Adrenal gland (tissue), 12 donors: ENCODE data around the gene WDR4. TPM values are rescaled to one million over a fixed set of nuclear protein-coding genes. Genes with fewer than 3 reads are reported as not detected.
A peak's percentile ranks its signal among the peaks of the same experiment; 100 is the strongest.

Source experiments
- DNase-seq, 7 donors: peaks; one replicate each; pipeline ENCODE4 v3.0.0-alpha.2; 2019 to 2020
- H3K27ac ChIP-seq, 5 donors: fragments of 200-600 bp; sonication (generic) in 4 of 5; 1 replicate in 3 of 5; 2 replicates in 2 of 5; pipeline versions ENCODE4 v1.5.1 to v1.8.0; 2016 to 2020; ENCODE audit warnings: mild to moderate bottlenecking in 1 of 5
- H3K27me3 ChIP-seq: fragments of 200-600 bp; 2 replicates; pipeline ENCODE4 v1.8.0; 2021
- H3K36me3 ChIP-seq, 2 donors: fragments of 200-600 bp; replicated peaks in 1 of 2; 1 replicate in 1 of 2; 2 replicates in 1 of 2; pipeline versions ENCODE4 v1.5.1 to v1.8.0; 2018 to 2022
- H3K4me1 ChIP-seq, 2 donors: fragments of 200-600 bp; replicated peaks in 1 of 2; 1 replicate in 1 of 2; 2 replicates in 1 of 2; pipeline versions ENCODE4 v1.5.1 to v1.8.0; 2018 to 2021
- H3K4me3 ChIP-seq, 4 donors: fragments of 200-600 bp; sonication (generic) in 3 of 4; one replicate each; pipeline ENCODE4 v1.5.1; 2016 to 2018
- H3K9me3 ChIP-seq, 3 donors: fragments of 200-600 bp; sonication (generic) in 1 of 3; replicated peaks in 1 of 3; 1 replicate in 2 of 3; 2 replicates in 1 of 3; pipeline versions ENCODE4 v1.5.1 to v1.8.0; 2016 to 2021
- CTCF ChIP-seq, 6 experiments: fragments of 450-650 bp in 4 of 6; fragments of 200-600 bp in 2 of 6; sonication (generic) in 1 of 6; IDR thresholded peaks; 1 replicate in 5 of 6; 2 replicates in 1 of 6; pipeline versions ENCODE4 v1.5.1 to v1.8.0; 2016 to 2021; ENCODE audit warnings: antibody characterized with exemption in 6 of 6, mild to moderate bottlenecking in 2 of 6, moderate library complexity in 1 of 6
- POLR2A ChIP-seq, 2 donors: fragments of 450-650 bp; IDR thresholded peaks; one replicate each; pipeline ENCODE4 v1.6.1; 2017; ENCODE audit warnings: antibody characterized with exemption in 2 of 2, mild to moderate bottlenecking in 2 of 2, moderate library complexity in 1 of 2
- WGBS, 4 donors: extraction: QIAGEN DNeasy Blood & Tissue Kit in 2 of 4; methylation state at CpG; one replicate each; pipeline versions ENCODE4 v1.1.5 to v1.1.7; 2013 to 2017; 5-methylcytosine and 5-hydroxymethylcytosine counted together
- intact Hi-C, 2 donors: fragments of 100-400 bp; cut with DNase I; formaldehyde crosslinking; loops; one replicate each; pipeline versions ENCODE4 v1.14.1 to v1.15.0; 2022 to 2023
- polyA plus RNA-seq, 3 donors: library from polyadenylated mRNA; stranded (reverse); fragments of 200-250 nt in 2 of 3; fragments of 350-450 nt in 1 of 3; fragmentation: Illumina TruSeq in 1 of 3; extraction: RNeasy Lipid Tissue Mini Kit (QIAGEN cat#74804) in 1 of 3; gene quantifications; one replicate each; pipeline ENCODE4 v1.2.3, GENCODE V29; 2013 to 2014
- total RNA-seq, 9 donors: library from RNA; depleted of rRNA in 4 of 9; stranded (reverse); fragments of >200 nt in 4 of 9; fragments of 120-200 nt in 1 of 9; fragmentation: NEBNext Ultra II Directional in 1 of 9; extraction: Animal tissue kit (Norgen Biotek cat#: 25700) in 1 of 9; gene quantifications; one replicate each; pipeline versions ENCODE4 v1.1.0 to v1.2.4, GENCODE V29; 2013 to 2023
- donor health status: healthy with polysubstance abuse.
- donor health status: Bipolar disorder and iron deficiency.
- donor health status: DM: yes; HTN: yes; CAD: no.
- donor health status: DM: no; HTN: no; CAD: no.
- donor health status: DM: no; HTN: no; CAD: no.
- donor health status: DM: yes; HTN: yes; CAD: no.

The WDR4 gene
- total and polyA plus RNA-seq, 12 donors = 3.6 to 19.3 (median 5.8) TPM

GRCh38 chr21:42830456-42831455, 48.6 kb downstream of the WDR4 start:
- Histone ChIP-seq H3K4me1 (no peaks in the 10 kb centered on the region), H3K27me3 (peaks cover 7% of the 10 kb centered on the region), H3K27ac (no peak overlapping the region), H3K36me3 (no peaks in the 10 kb centered on the region), H3K4me3 (no peak overlapping the region), H3K9me3 (no peaks in the 10 kb centered on the region)
- peak in 2 of 7 donors; percentile 25 to 49 for DNase-seq
- 60 to 62% (median 61%) methylated on average over 21 to 25 of the region's 25 CpGs for WGBS, 4 donors
- intact Hi-C loops = no loop called here
- TF ChIP-seq POLR2A (IDR thresholded peaks at IDR 0.05) (no peak), CTCF (IDR thresholded peaks at IDR 0.05) (no peak)

GRCh38 chr21:42829954-42830353, 49.4 kb downstream of the WDR4 start:
- 68 to 75% (median 71%) methylated on average over 4 of the region's 4 CpGs for WGBS, 4 donors
- no peaks in the 10 kb centered on the region for H3K4me1 ChIP-seq
- no peak overlapping the region for H3K4me3 ChIP-seq
- TF ChIP-seq CTCF (IDR thresholded peaks at IDR 0.05) (no peak), POLR2A (IDR thresholded peaks at IDR 0.05) (no peak)
- intact Hi-C loops = no loop called here
- no peak overlapping the region for H3K27ac ChIP-seq
- peaks cover 8% of the 10 kb centered on the region for H3K27me3 ChIP-seq
- no peaks in the 10 kb centered on the region for H3K36me3 ChIP-seq
- no peaks in the 10 kb centered on the region for H3K9me3 ChIP-seq
- no peak for DNase-seq

- no peak for TF ChIP-seq POLR2A (IDR thresholded peaks at IDR 0.05)
- TF ChIP-seq CTCF (IDR thresholded peaks at IDR 0.05) = no peak
- Histone ChIP-seq H3K27ac (no peak overlapping the region), H3K4me1 (no peaks in the 10 kb centered on the region), H3K9me3 (no peaks in the 10 kb centered on the region), H3K36me3 (no peaks in the 10 kb centered on the region), H3K4me3 (no peak overlapping the region), H3K27me3 (peaks cover 8% of the 10 kb centered on the region)
- intact Hi-C loops = no loop called here
- WGBS, 4 donors = 81 to 86% (median 83%) methylated on average over 7 to 9 of the region's 9 CpGs
- peak in 2 of 7 donors; percentile 11 to 34 for DNase-seq
Measured at GRCh38 chr21:42829417-42829816, 49.9 kb downstream of the WDR4 start.

GRCh38 chr21:42827588-42827987, 51.8 kb downstream of the WDR4 start:
- 68 to 79% (median 76%) methylated on average over 2 of the region's 2 CpGs for WGBS, 4 donors
- no peak for TF ChIP-seq CTCF (IDR thresholded peaks at IDR 0.05)
- no peak for TF ChIP-seq POLR2A (IDR thresholded peaks at IDR 0.05)
- Histone ChIP-seq H3K4me1 (no peaks in the 10 kb centered on the region), H3K9me3 (no peaks in the 10 kb centered on the region), H3K27me3 (peaks cover 8% of the 10 kb centered on the region), H3K27ac (no peak overlapping the region), H3K36me3 (no peaks in the 10 kb centered on the region), H3K4me3 (no peak overlapping the region)
- DNase-seq = no peak
- intact Hi-C loops = no loop called here
